ENCODE measurements around the gene NPPC.
"Not testable (repeated sequence)": the region's sequence is repeated elsewhere in the genome, so short reads cannot be mapped to it uniquely, and the experiment has no call there.

NPPC gene

GRCh38 chr2:231919341-231920035 lies 6.7 kb downstream of the NPPC start:
- DNase-seq, result no peak

- no peak for DNase-seq
Observed at GRCh38 chr2:231918501-231919330, 7.5 kb downstream of the NPPC start.

GRCh38 chr2:231917280-231918066 lies 8.7 kb downstream of the NPPC start:
- DNase-seq, result no peak

GRCh38 chr2:231914077-231914690 lies 12.0 kb downstream of the NPPC start:
- DNase-seq, result no peak

- no peak for DNase-seq
Observed at GRCh38 chr2:231911381-231911780, 14.8 kb downstream of the NPPC start.

- no peak for DNase-seq
Observed at GRCh38 chr2:231910771-231911170, 15.4 kb downstream of the NPPC start.

- DNase-seq, result not testable (repeated sequence)
Observed at GRCh38 chr2:231910161-231910560, 16.0 kb downstream of the NPPC start.

GRCh38 chr2:231909631-231910030 lies 16.6 kb downstream of the NPPC start:
- no peak for DNase-seq

- no peak for DNase-seq
Observed at GRCh38 chr2:231908584-231908983, 17.6 kb downstream of the NPPC start.

GRCh38 chr2:231907765-231908164 lies 18.4 kb downstream of the NPPC start:
- no peak for DNase-seq

GRCh38 chr2:231905026-231905425 lies 21.2 kb downstream of the NPPC start:
- no peak for DNase-seq

- no peak for DNase-seq
Observed at GRCh38 chr2:231904161-231904611, 22.0 kb downstream of the NPPC start.

- DNase-seq, result no peak
Observed at GRCh38 chr2:231902598-231902997, 23.6 kb downstream of the NPPC start.

- no peak for DNase-seq
Observed at GRCh38 chr2:231900972-231901371, 25.2 kb downstream of the NPPC start.

- peak; percentile 17 for DNase-seq
Observed at GRCh38 chr2:231900486-231900942, 25.7 kb downstream of the NPPC start.

- no peak for DNase-seq
Observed at GRCh38 chr2:231894566-231895380, 31.4 kb downstream of the NPPC start.

GRCh38 chr2:231891514-231891905 lies 34.7 kb downstream of the NPPC start:
- no peak for DNase-seq

GRCh38 chr2:231890896-231891513 lies 35.2 kb downstream of the NPPC start:
- DNase-seq, result no peak

- DNase-seq, result no peak
Observed at GRCh38 chr2:231887756-231888155, 38.4 kb downstream of the NPPC start.

- no peak for DNase-seq
Observed at GRCh38 chr2:231886071-231886681, 40.0 kb downstream of the NPPC start.

Measured in kidney glomerular epithelial cell (primary cell).